Measurements from ENCODE around the gene LHCGR.
A peak's percentile ranks its signal among the peaks of the same experiment; 100 is the strongest.
"Not testable (repeated sequence)": the region's sequence is repeated elsewhere in the genome, so short reads cannot be mapped to it uniquely, and the experiment has no call there.

The LHCGR gene

DNA sequence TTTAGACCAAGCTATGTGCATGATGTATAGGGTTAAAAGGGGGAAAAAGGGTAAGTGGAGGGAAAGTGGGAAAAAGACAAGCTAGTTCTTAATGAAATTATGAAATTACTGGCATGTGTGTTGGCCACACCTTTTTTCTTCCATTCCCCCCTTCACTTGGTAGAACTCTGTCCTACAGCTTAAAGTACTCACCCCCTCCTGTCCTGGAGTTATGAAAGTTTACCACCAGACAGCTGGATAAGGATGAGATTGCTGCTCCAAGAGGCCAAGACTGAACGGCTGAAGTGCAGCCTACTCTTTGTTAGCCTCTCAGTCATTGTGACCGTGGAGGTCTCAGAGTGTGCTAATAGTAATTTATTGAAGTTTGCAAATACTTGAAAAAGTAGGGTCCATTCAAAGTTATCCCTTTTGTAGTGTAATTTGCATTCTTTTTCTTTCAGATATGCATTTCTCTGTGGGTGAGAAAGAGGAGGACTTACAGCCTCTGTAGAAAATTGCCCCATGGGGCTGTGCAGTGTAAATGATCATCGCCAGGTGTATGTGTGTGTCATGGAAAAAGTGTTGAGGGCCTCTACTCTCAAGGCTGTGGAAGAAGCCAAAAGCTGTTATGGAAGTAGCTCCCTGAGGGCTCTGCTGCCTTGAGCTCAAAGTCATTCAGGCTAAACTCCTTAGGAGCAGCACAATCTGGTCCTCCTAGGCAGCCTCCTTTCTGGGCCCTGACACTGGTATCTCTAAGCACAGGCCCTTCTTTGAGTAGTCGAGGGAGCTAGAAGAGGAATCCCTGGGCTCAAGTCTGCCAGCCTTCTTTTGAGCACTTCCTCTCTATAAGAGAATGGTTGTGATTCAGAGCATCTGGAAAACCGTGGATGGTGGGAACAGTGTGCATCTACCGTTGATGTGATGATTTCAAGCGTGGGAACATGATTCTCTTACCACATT is 46.2 kb downstream of the LHCGR start:
- DNase-seq (ENCODE audit: low read depth), result no peak

DNA sequence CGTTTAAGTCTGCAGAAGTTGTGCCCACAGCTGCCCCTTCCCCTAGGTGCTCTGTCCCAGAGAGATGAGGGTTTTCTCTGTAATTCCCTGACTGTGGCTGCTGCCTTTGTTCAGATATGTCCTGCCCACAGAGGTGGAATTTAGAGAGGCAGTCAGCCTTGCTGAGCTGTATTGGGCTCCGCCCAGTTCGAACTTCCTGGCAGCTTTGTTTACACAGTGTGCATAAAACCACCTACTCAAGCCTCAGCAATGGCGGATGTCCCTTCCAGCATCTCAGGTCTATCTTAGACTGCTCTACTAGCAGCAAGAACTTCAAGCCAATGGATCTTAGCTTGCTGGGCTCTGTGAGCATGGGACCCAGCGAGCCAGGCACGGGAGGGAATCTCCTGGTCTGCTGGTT is 48.1 kb downstream of the LHCGR start:
- DNase-seq (ENCODE audit: low read depth), result peak; percentile 50

- DNase-seq (ENCODE audit: low read depth), result not testable (repeated sequence)
These were observed 51.9 kb downstream of the LHCGR start for GRCh38 chr2:48703621-48704020.

DNA sequence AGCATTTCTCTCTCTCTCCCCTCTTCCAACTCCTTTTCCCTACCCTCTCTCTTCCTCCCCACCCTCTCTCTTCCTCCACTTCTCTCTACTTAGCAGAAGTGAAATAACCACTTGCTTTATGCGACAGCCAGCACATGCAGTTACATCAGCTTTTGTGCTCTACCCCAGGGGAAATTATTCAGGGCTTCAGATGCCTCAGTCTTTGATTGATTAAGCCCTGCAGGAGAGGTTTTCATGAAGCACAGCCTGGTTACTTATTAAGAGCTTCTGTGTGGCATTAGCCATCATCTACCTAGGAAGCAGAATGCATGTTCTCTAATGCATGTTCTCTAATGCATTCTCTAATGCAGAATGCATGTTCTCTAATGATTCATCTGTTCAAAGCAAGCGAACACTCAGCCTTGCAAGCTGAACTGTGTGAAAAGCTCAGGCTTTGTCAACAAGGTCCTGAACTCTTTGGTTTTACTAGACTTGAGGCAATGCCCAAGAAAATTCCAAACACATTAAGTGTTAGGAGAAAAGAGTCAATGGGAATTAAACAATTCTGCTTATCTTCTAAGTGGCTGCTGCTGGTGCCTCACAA is 56.1 kb downstream of the LHCGR start:
- DNase-seq (ENCODE audit: low read depth), result peak; percentile 81

GRCh38 chr2:48696881-48697280 is 58.6 kb downstream of the LHCGR start:
- DNase-seq (ENCODE audit: low read depth), result no peak

DNA sequence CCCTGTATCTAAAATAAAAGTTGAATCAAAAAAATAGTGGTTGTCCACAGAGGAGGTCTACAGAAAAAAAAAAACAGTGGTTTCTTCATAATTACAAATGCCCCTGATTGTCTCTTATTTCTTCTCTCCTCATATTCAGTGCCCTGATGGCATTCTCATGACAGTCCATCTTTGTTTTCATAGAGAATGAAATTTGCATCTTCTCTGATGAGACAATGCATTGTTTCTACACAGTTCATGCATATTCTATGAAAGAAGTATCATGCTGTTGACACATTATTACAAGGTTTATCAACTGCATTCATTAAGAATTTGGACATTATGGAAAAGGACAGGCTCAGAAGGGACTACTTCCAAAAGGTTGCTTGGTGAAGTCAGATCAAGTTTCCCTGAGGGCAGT is 59.5 kb downstream of the LHCGR start:
- no peak for DNase-seq (ENCODE audit: low read depth)

- DNase-seq (ENCODE audit: low read depth), result peak; percentile 47
These were observed 61.4 kb downstream of the LHCGR start for GRCh38 chr2:48694149-48694548.

DNA sequence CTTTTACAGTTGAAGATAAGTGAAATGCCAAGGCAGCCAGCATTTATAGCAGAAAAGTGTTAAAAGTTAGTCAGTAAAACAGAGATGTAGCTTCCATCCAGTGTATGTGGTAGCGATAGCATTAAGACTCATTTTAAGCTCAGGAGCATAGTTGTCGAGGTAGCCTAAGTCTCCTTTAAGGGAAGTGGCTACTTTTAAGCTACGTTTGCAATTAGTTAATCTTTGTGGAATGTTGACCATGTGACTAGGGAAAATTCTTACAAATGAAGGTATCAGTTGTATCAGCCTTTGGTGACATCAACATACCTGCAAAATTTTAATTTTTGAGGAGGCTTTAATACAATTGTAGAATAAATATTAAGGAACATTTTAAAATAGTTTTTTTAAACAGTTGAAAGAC is 61.9 kb downstream of the LHCGR start:
- DNase-seq (ENCODE audit: low read depth), result peak; percentile 47

DNA sequence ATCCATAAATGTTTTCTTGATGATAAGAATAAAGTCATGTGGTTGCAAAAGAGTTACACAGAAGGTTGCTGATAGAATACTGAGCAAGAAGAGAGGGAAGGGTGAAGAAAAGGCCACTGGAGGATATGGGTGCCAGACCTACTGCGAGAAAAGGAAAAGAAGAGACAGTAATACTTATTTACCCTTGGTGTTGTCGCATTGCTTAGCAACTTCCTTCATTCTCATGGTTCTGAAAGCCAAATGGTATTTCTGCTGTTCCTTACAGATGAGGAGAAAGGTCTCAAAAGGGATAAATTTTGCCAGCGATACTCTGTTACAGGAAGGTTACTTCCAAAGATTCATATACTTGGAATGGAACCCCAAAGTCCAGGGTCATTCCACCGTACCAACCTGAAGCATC is 62.5 kb downstream of the LHCGR start:
- peak; percentile 14 for DNase-seq (ENCODE audit: low read depth)

DNA sequence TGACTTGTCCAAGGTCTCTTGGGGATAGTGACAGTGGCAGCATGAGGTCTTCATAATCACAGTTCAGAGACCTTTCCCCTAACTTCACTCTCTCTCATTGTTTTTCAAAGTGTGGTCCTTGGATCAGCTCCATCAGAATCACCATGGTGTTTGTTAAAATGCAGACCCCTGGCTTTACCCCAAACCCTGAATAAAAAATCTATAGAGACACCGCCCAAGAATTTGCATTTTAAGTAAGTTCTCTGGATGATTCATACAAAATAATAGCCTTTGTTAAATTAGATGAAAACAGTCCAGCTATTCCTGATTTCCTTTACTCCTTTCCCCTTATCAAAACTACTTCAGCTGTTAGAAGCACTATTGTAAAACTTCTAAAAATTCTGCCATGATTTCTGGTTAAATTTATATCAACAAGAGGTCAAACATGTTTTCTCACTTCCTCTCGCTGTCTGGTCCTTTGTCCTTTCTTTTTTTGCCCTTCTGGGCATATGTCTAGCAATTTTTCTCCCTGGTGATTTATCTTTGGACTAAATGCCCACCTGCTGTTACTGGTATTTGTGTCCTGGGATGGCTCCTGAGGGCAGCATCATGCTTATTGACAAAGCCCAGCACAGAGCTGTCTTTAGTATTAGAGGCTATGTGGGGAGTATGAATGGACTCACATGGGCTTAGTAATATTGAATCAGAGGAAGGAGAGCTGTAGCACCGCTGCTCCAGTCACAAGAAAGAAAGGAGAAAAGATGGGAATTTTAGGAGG is 63.4 kb downstream of the LHCGR start:
- no peak for DNase-seq (ENCODE audit: low read depth)

DNA sequence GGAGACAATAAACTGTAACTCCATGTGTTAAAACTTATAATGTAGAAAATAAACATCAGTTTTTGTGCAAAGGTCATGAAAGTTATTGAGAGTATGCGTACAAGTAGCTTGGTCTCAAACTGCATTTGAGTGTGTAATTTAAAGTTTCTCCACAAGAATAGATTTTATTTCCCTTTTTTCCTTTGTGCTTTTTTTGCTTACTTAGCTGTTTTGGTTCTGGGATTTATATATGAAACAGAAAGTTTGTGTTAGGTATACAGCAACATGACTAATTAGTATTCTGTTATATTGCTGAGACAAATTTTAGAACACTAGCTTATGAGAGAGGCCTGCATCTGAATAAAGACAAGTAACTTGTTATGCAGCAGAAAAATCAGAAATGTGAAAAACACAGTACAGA is 70.4 kb downstream of the LHCGR start:
- no peak for DNase-seq (ENCODE audit: low read depth)

- DNase-seq (ENCODE audit: low read depth), result no peak
These were observed 78.1 kb downstream of the LHCGR start for GRCh38 chr2:48677450-48677849.

DNA sequence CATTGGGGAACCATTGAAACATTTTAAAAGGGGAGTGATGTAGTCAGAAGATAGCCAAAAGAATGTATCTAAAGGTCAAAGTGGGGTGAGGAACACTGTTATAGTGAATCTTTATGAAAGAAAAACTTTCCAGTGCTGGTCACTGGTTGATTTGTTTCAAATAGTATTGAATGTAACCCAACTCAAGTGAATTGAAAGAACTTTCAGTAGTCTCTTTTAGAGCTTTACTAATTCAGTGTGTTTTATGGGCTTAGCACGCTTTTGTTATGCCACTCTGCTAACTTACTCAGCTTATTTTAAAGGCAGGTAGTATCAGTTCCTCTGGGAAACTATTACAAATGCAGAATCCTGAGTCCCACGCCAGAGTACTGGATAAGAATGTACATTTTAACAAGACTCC is 80.6 kb downstream of the LHCGR start:
- no peak for DNase-seq (ENCODE audit: low read depth)

DNA sequence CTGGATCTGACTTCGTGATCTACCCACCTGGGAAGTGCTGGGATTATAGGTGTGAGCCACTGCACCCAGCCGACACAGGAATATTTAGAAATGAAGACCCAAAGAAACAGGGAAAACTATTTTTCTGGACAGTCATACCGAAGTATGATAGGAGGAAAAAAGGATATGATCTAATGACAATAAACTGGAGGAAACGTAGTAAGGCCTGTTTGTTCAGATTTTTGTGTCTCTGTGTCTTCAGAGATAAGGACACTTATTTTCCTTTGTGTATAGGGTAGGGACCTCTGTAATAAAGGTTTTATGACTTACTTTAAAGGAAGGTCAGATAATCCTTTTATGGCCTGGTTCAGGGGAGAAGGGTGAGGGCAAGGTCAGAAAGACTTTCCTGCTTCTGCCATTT is 81.9 kb downstream of the LHCGR start:
- DNase-seq (ENCODE audit: low read depth), result no peak

GRCh38 chr2:48668992-48669391 is 86.5 kb downstream of the LHCGR start:
- DNase-seq (ENCODE audit: low read depth), result no peak

DNA sequence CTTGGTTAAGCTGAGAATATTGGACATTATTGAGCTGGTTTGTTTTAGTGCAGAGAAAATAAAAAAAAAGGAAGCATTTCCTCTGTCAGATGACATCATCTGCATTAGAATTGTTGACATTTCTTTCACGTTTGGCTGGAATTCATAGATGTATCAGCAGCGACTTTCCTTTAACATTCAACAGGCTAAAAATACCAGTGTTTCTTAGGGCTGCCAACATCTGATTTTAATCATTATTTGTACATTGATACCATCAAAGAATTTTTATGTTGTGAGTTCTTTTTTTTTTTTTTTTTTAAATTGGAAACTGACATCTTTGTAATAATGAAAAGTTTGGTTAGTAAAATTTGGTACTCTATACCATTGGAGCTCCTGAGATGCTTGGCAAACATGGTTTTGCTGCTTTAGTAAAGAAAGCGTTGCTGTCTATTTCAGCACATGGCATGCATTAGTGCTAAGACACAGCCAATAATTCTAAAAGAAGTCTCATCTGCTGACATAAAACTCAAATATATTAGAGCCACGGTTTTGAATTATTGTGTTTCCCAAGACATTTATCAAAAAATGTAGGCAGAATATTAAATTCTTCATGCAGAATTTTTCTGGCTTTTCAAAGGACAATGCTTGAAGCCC is 104.2 kb downstream of the LHCGR start:
- peak; percentile 41 for DNase-seq (ENCODE audit: low read depth)

DNA sequence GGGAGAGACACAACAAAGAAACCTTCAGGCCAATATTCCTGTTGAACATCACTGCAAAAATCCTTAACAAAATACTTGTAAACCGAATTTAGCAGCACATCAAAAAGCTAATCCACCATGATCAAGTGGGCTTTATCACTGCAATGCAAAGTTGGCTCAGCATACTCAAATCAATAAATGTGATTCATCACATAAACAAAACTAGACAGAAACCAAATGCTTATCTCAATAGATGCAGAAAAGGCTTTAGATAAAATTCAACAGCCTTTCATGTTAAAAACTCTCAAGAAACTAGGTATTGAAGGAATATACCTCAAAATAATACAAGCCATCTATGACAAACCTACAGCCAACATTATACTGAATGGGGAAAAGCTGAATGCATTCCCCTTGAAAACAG is 117.3 kb downstream of the LHCGR start:
- no peak for DNase-seq (ENCODE audit: low read depth)

Measured in iris pigment epithelial cell (primary cell).